GM21447 (cell line): ENCODE results near the gene NCAM2.

Experiments
- ATAC-seq: cut with Tn5 transposase; IDR thresholded peaks from one replicate; pipeline ENCODE4 v1.9.1; 2021; ENCODE audit not compliant: unreplicated experiment

Gene NCAM2

GRCh38 chr21:21165063-21165645, 166.9 kb downstream of the NCAM2 start:
- no peak for ATAC-seq

- no peak for ATAC-seq
These were observed 176.5 kb downstream of the NCAM2 start for GRCh38 chr21:21174676-21175075.

GRCh38 chr21:21175798-21176334, 177.7 kb downstream of the NCAM2 start:
- no peak for ATAC-seq

GRCh38 chr21:21177353-21177986, 179.3 kb downstream of the NCAM2 start:
- no peak for ATAC-seq

GRCh38 chr21:21179619-21180298, 181.6 kb downstream of the NCAM2 start:
- no peak for ATAC-seq

GRCh38 chr21:21182401-21183010, 184.3 kb downstream of the NCAM2 start:
- no peak for ATAC-seq

- no peak for ATAC-seq
These were observed 184.9 kb downstream of the NCAM2 start for GRCh38 chr21:21183092-21183491.

GRCh38 chr21:21184771-21185528, 186.7 kb downstream of the NCAM2 start:
- no peak for ATAC-seq

GRCh38 chr21:21187579-21187978, 189.4 kb downstream of the NCAM2 start:
- ATAC-seq: no peak

- ATAC-seq: no peak
These were observed 190.4 kb downstream of the NCAM2 start for GRCh38 chr21:21188513-21189195.

GRCh38 chr21:21195417-21195943, 197.3 kb downstream of the NCAM2 start:
- ATAC-seq: no peak

GRCh38 chr21:21196087-21196486, 197.9 kb downstream of the NCAM2 start:
- ATAC-seq: no peak

- ATAC-seq: no peak
These were observed 198.6 kb downstream of the NCAM2 start for GRCh38 chr21:21196848-21197247.

GRCh38 chr21:21199342-21200102, 201.3 kb downstream of the NCAM2 start:
- no peak for ATAC-seq

- ATAC-seq: no peak
These were observed 202.1 kb downstream of the NCAM2 start for GRCh38 chr21:21200103-21200938.

- no peak for ATAC-seq
These were observed 202.9 kb downstream of the NCAM2 start for GRCh38 chr21:21200939-21201615.

- no peak for ATAC-seq
These were observed 205.7 kb downstream of the NCAM2 start for GRCh38 chr21:21203822-21204339.
